Dendritic cell treated with granulocyte-macrophage colony-stimulating factor and Interleukin-4, amounts not matched to agents 40 ng/mL and 50 ng/mL, for 4 days (primary cell): Measurements from ENCODE around the gene IGSF21.

Experiments
- H3K27ac Mint-ChIP-seq: one replicate; pipeline ENCODE4 v1.8.0; 2022; ENCODE audit warnings: mild to moderate bottlenecking, mixed read lengths
- H3K27me3 Mint-ChIP-seq: one replicate; pipeline ENCODE4 v1.8.0; 2022; ENCODE audit warnings: mild to moderate bottlenecking, mixed read lengths
- H3K36me3 Mint-ChIP-seq: one replicate; pipeline ENCODE4 v1.8.0; 2022; ENCODE audit warnings: low read depth, mixed read lengths
- H3K4me1 Mint-ChIP-seq: one replicate; pipeline ENCODE4 v1.8.0; 2022; ENCODE audit warnings: low read depth, mixed read lengths
- H3K4me3 Mint-ChIP-seq: one replicate; pipeline ENCODE4 v1.8.0; 2022; ENCODE audit warnings: mild to moderate bottlenecking, moderate library complexity, mixed read lengths
- H3K9me3 Mint-ChIP-seq: one replicate; pipeline ENCODE4 v1.8.0; 2022; ENCODE audit warnings: mixed read lengths
- intact Hi-C: fragments of 100-400 bp; cut with micrococcal nuclease; formaldehyde crosslinking; loops from one replicate; pipeline ENCODE4 v1.15.0; 2022

The IGSF21 gene

GRCh38 chr1:18085387-18086074, 22.1 kb upstream of the IGSF21 start:
- no peak overlapping the region for H3K4me3 Mint-ChIP-seq
- H3K9me3 Mint-ChIP-seq = no peaks in the 10 kb centered on the region

GRCh38 chr1:18088077-18088594, 19.5 kb upstream of the IGSF21 start:
- no peaks in the 10 kb centered on the region for H3K4me1 Mint-ChIP-seq

More at GRCh38 chr1:18085387-18086074, 22.1 kb upstream of the IGSF21 start:
- H3K27me3 Mint-ChIP-seq = peaks cover 6% of the 10 kb centered on the region
- H3K4me1 Mint-ChIP-seq = no peaks in the 10 kb centered on the region
- intact Hi-C loops = no loop called here
- no peaks in the 10 kb centered on the region for H3K36me3 Mint-ChIP-seq
- H3K27ac Mint-ChIP-seq = no peak overlapping the region

GRCh38 chr1:18089488-18089887, 18.1 kb upstream of the IGSF21 start:
- Mint-ChIP-seq H3K27ac (no peak overlapping the region), H3K36me3 (no peaks in the 10 kb centered on the region), H3K4me3 (no peak overlapping the region), H3K9me3 (no peaks in the 10 kb centered on the region), H3K27me3 (peaks cover 16% of the 10 kb centered on the region), H3K4me1 (no peaks in the 10 kb centered on the region)
- intact Hi-C loops = no loop called here

More at GRCh38 chr1:18088077-18088594, 19.5 kb upstream of the IGSF21 start:
- H3K4me3 Mint-ChIP-seq = no peak overlapping the region
- H3K36me3 Mint-ChIP-seq = no peaks in the 10 kb centered on the region
- intact Hi-C loops = no loop called here
- peaks cover 13% of the 10 kb centered on the region for H3K27me3 Mint-ChIP-seq
- H3K27ac Mint-ChIP-seq = no peak overlapping the region
- no peaks in the 10 kb centered on the region for H3K9me3 Mint-ChIP-seq

- Mint-ChIP-seq H3K27me3 (peaks cover 16% of the 10 kb centered on the region), H3K27ac (no peak overlapping the region), H3K36me3 (no peaks in the 10 kb centered on the region), H3K4me3 (no peak overlapping the region), H3K9me3 (no peaks in the 10 kb centered on the region), H3K4me1 (no peaks in the 10 kb centered on the region)
- intact Hi-C loops = no loop called here
Measured at GRCh38 chr1:18090636-18091035, 17.0 kb upstream of the IGSF21 start.

GRCh38 chr1:18091660-18092446, 15.7 kb upstream of the IGSF21 start:
- Mint-ChIP-seq H3K27me3 (peaks cover 17% of the 10 kb centered on the region), H3K27ac (no peak overlapping the region), H3K9me3 (no peaks in the 10 kb centered on the region), H3K4me3 (no peak overlapping the region), H3K4me1 (no peaks in the 10 kb centered on the region), H3K36me3 (no peaks in the 10 kb centered on the region)
- intact Hi-C loops = no loop called here

GRCh38 chr1:18093193-18093592, 14.4 kb upstream of the IGSF21 start:
- Mint-ChIP-seq H3K27ac (no peak overlapping the region), H3K4me3 (no peak overlapping the region), H3K9me3 (no peaks in the 10 kb centered on the region), H3K27me3 (peaks cover 15% of the 10 kb centered on the region), H3K4me1 (no peaks in the 10 kb centered on the region), H3K36me3 (no peaks in the 10 kb centered on the region)
- intact Hi-C loops = no loop called here

GRCh38 chr1:18093646-18094045, 14.0 kb upstream of the IGSF21 start:
- no peaks in the 10 kb centered on the region for H3K4me1 Mint-ChIP-seq
- no peaks in the 10 kb centered on the region for H3K9me3 Mint-ChIP-seq
- H3K36me3 Mint-ChIP-seq = no peaks in the 10 kb centered on the region
- no peak overlapping the region for H3K4me3 Mint-ChIP-seq
- intact Hi-C loops = no loop called here
- H3K27ac Mint-ChIP-seq = no peak overlapping the region
- H3K27me3 Mint-ChIP-seq = peaks cover 18% of the 10 kb centered on the region

- no peak overlapping the region for H3K27ac Mint-ChIP-seq
- no peak overlapping the region for H3K4me3 Mint-ChIP-seq
Measured at GRCh38 chr1:18094096-18094495, 13.5 kb upstream of the IGSF21 start.

GRCh38 chr1:18097206-18097605, 10.4 kb upstream of the IGSF21 start:
- intact Hi-C loops = no loop called here
- peaks cover 19% of the 10 kb centered on the region for H3K27me3 Mint-ChIP-seq
- H3K36me3 Mint-ChIP-seq = no peaks in the 10 kb centered on the region
- no peak overlapping the region for H3K27ac Mint-ChIP-seq
- H3K4me3 Mint-ChIP-seq = no peak overlapping the region
- no peaks in the 10 kb centered on the region for H3K9me3 Mint-ChIP-seq
- no peaks in the 10 kb centered on the region for H3K4me1 Mint-ChIP-seq

More at GRCh38 chr1:18094096-18094495, 13.5 kb upstream of the IGSF21 start:
- intact Hi-C loops = no loop called here
- Mint-ChIP-seq H3K27me3 (peaks cover 18% of the 10 kb centered on the region), H3K36me3 (no peaks in the 10 kb centered on the region), H3K9me3 (no peaks in the 10 kb centered on the region), H3K4me1 (no peaks in the 10 kb centered on the region)

GRCh38 chr1:18099026-18099425, 8.6 kb upstream of the IGSF21 start:
- Mint-ChIP-seq H3K9me3 (no peaks in the 10 kb centered on the region), H3K27ac (no peak overlapping the region), H3K27me3 (peaks cover 22% of the 10 kb centered on the region), H3K4me3 (no peak overlapping the region), H3K36me3 (no peaks in the 10 kb centered on the region), H3K4me1 (no peaks in the 10 kb centered on the region)
- intact Hi-C loops = no loop called here

- intact Hi-C loops = loop anchor here (10.0 kb wide), 2 partner anchors 115 to 605 kb away; no protein-coding TSS in a partner anchor
Measured at GRCh38 chr1:18100060-18100459, 7.5 kb upstream of the IGSF21 start.

GRCh38 chr1:18100491-18101063, 7.0 kb upstream of the IGSF21 start:
- no peaks in the 10 kb centered on the region for H3K9me3 Mint-ChIP-seq
- no peak overlapping the region for H3K27ac Mint-ChIP-seq
- intact Hi-C loops = loop anchor here (10.0 kb wide), 2 partner anchors 114 to 606 kb away; no protein-coding TSS in a partner anchor
- no peaks in the 10 kb centered on the region for H3K36me3 Mint-ChIP-seq
- H3K4me3 Mint-ChIP-seq = no peak overlapping the region
- H3K4me1 Mint-ChIP-seq = no peaks in the 10 kb centered on the region
- peaks cover 30% of the 10 kb centered on the region for H3K27me3 Mint-ChIP-seq

More at GRCh38 chr1:18100060-18100459, 7.5 kb upstream of the IGSF21 start:
- Mint-ChIP-seq H3K36me3 (no peaks in the 10 kb centered on the region), H3K27ac (no peak overlapping the region), H3K4me1 (no peaks in the 10 kb centered on the region), H3K4me3 (no peak overlapping the region), H3K27me3 (peaks cover 27% of the 10 kb centered on the region), H3K9me3 (no peaks in the 10 kb centered on the region)

- H3K4me1 Mint-ChIP-seq = no peaks in the 10 kb centered on the region
- H3K27ac Mint-ChIP-seq = no peak overlapping the region
- no peaks in the 10 kb centered on the region for H3K36me3 Mint-ChIP-seq
- H3K9me3 Mint-ChIP-seq = no peaks in the 10 kb centered on the region
- no peak overlapping the region for H3K4me3 Mint-ChIP-seq
- intact Hi-C loops = loop anchor here (10.0 kb wide), 2 partner anchors 113 to 607 kb away; no protein-coding TSS in a partner anchor
- peaks cover 39% of the 10 kb centered on the region for H3K27me3 Mint-ChIP-seq
Measured at GRCh38 chr1:18101508-18101907, 6.1 kb upstream of the IGSF21 start.
